Measurements from ENCODE around the gene KRTAP11-1. TPM values are rescaled to one million over a fixed set of nuclear protein-coding genes. Genes with fewer than 3 reads are reported as not detected.

Gene KRTAP11-1
- total RNA-seq, 1 experiment from 2014 or later, result not detected

DNA sequence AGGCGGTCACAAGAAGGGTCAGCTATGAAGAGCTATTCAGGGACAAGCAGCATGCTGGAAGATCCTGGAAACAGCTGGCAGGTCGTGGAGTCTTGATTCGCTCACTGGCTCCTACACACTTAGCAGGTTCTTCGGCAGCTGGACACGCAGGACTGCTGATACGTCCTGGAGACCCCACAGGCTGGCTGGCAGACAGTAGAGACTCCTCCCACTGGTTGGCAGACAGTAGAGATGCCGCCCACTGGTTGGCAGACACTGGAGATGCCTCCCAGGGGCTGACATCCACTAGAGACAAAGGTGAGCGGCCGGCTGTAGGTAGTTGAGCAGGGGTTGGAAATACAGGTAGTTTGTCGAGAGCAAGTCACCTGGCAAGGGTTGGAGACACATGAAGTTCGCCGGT lies 466 bp downstream of the KRTAP11-1 start:
- Histone ChIP-seq H3K9me2 (ENCODE audit: insufficient read depth) (no peaks in the 10 kb centered on the region), H3K27ac (no peak overlapping the region), H3K79me2 (ENCODE audit: low read depth) (no peaks in the 10 kb centered on the region), H3K36me3 (ENCODE audit: low read depth) (no peaks in the 10 kb centered on the region), H3K9me3 (ENCODE audit: insufficient read depth, low read depth) (no peaks in the 10 kb centered on the region), H2AFZ (no peak overlapping the region), H3K4me1 (replicated peaks; ENCODE audit: insufficient read depth) (no peaks in the 10 kb centered on the region), H4K20me1 (ENCODE audit: insufficient read depth) (no peaks in the 10 kb centered on the region), H3K4me2 (no peak overlapping the region), H3F3A (ENCODE audit: insufficient read depth, low read depth) (no peaks in the 10 kb centered on the region), H3K27me3 (ENCODE audit: insufficient read depth, low read depth) (0 out of 2 replicates have a peak, but pooled peaks cover 3% of the 10 kb centered on the region), H3K4me3 (no peak overlapping the region)
- CTCF ChIA-PET, result no interaction called here
- intact Hi-C loops (cut with micrococcal nuclease; ENCODE audit: unreplicated experiment), result no loop called here
- TF ChIP-seq, protein P1, sequence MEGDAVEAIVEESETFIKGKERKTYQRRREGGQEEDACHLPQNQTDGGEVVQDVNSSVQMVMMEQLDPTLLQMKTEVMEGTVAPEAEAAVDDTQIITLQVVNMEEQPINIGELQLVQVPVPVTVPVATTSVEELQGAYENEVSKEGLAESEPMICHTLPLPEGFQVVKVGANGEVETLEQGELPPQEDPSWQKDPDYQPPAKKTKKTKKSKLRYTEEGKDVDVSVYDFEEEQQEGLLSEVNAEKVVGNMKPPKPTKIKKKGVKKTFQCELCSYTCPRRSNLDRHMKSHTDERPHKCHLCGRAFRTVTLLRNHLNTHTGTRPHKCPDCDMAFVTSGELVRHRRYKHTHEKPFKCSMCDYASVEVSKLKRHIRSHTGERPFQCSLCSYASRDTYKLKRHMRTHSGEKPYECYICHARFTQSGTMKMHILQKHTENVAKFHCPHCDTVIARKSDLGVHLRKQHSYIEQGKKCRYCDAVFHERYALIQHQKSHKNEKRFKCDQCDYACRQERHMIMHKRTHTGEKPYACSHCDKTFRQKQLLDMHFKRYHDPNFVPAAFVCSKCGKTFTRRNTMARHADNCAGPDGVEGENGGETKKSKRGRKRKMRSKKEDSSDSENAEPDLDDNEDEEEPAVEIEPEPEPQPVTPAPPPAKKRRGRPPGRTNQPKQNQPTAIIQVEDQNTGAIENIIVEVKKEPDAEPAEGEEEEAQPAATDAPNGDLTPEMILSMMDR (conservative IDR thresholded peaks at IDR 0.05), result no peak
- TF ChIP-seq EZH2 (IDR thresholded peaks at IDR 0.05; ENCODE audit: low read depth), result no peak
- POLR2A ChIA-PET (ENCODE audit: unreplicated experiment), result no interaction called here
- DNase-seq, result no peak
- no TSS peak for BruUV-seq (replicated peaks)

DNA sequence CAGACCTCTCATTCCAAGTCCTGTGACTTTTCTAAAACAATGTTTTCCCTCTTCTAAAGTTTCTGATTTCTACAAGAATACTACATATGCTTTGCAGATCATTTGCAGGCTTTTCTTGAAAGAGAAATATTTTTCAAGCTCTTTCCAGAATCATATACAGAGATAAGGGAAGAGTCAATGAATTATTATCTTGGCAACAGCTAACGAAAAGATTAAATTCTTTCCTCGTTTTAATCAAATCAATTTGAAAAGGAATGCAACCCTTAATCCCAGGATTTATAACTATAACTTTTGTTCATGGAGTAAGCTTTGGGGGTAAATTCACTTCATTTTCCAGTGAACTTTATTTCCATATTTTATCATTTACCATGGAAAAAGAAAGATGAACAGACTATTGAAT lies 6.9 kb downstream of the KRTAP11-1 start:
- no peak overlapping the region for H3K27ac ChIP-seq
- no peaks in the 10 kb centered on the region for H3K9me3 ChIP-seq (ENCODE audit: insufficient read depth, low read depth)
- intact Hi-C loops (cut with micrococcal nuclease; ENCODE audit: unreplicated experiment), result no loop called here
- no peak overlapping the region for H3K4me3 ChIP-seq
- no peak overlapping the region for H3K4me2 ChIP-seq
- DNase-seq, result no peak
- TF ChIP-seq, protein P1 (conservative IDR thresholded peaks at IDR 0.05), result no peak
- no peak for TF ChIP-seq EZH2 (IDR thresholded peaks at IDR 0.05; ENCODE audit: low read depth)
- ChIA-PET POLR2A (ENCODE audit: unreplicated experiment) (no interaction called here), CTCF (no interaction called here)
- no peaks in the 10 kb centered on the region for H3K36me3 ChIP-seq (ENCODE audit: low read depth)
- BruUV-seq (replicated peaks), result no TSS peak
- H3K9me2 ChIP-seq (ENCODE audit: insufficient read depth), result no peaks in the 10 kb centered on the region
- H2AFZ ChIP-seq, result no peak overlapping the region
- H3K4me1 ChIP-seq (replicated peaks; ENCODE audit: insufficient read depth), result no peaks in the 10 kb centered on the region
- H3K27me3 ChIP-seq (ENCODE audit: insufficient read depth, low read depth), result 0 out of 2 replicates have a peak, but pooled peaks cover 3% of the 10 kb centered on the region
- H4K20me1 ChIP-seq (ENCODE audit: insufficient read depth), result no peaks in the 10 kb centered on the region
- H3K79me2 ChIP-seq (ENCODE audit: low read depth), result no peaks in the 10 kb centered on the region
- H3F3A ChIP-seq (ENCODE audit: insufficient read depth, low read depth), result no peaks in the 10 kb centered on the region

DNA sequence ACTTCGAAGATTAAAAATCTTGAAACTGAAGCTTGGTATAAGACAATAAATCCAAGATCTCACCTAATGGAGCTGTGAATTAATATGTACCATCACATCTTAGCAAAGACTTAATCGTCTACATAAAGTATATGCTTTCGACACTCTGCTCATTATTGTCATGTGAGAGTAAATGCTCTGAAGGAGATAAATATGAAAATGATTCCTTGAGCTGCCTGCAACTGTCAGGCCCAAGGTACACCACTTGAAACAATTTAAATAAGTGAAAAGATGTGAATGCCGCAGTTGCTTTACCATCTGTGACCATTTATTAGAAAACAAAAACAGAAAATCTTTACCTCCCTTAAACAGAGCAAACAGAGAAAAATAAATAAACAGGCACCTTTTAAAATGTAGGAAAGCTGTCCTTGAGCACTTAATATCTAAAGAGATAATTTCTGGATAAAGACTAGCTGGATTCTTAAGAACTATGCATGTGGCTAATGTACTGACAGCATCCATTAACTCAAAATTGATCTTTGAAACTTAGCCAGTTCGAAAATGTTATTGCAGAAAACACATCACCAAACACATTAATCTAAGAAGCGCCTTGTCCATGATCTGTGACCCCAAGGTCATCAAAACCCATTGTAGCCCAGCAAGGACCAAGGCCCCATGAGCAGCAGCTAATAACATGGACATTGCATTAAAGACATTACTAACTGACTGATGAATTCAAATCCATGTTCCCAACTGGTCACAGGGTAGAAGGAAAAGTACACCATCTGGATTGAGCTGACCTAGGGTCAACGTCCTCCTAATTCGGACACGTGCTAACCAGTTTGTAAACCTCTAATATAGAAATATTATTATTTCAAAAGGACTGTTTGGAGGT lies 33.5 kb downstream of the KRTAP11-1 start:
- Histone ChIP-seq H3K36me3 (ENCODE audit: low read depth) (no peaks in the 10 kb centered on the region), H3K9me2 (ENCODE audit: insufficient read depth) (no peaks in the 10 kb centered on the region), H4K20me1 (ENCODE audit: insufficient read depth) (no peaks in the 10 kb centered on the region), H3K4me2 (no peak overlapping the region), H3K27ac (no peak overlapping the region), H3K4me1 (replicated peaks; ENCODE audit: insufficient read depth) (no peaks in the 10 kb centered on the region), H3K79me2 (ENCODE audit: low read depth) (no peaks in the 10 kb centered on the region), H2AFZ (no peak overlapping the region), H3K9me3 (ENCODE audit: insufficient read depth, low read depth) (no peaks in the 10 kb centered on the region), H3F3A (ENCODE audit: insufficient read depth, low read depth) (no peaks in the 10 kb centered on the region), H3K27me3 (ENCODE audit: insufficient read depth, low read depth) (no peaks in the 10 kb centered on the region), H3K4me3 (no peak overlapping the region)
- intact Hi-C loops (cut with micrococcal nuclease; ENCODE audit: unreplicated experiment), result no loop called here
- DNase-seq, result no peak
- TF ChIP-seq, protein P1 (conservative IDR thresholded peaks at IDR 0.05), result no peak
- no peak for TF ChIP-seq EZH2 (IDR thresholded peaks at IDR 0.05; ENCODE audit: low read depth)
- BruUV-seq (replicated peaks), result no TSS peak
- CTCF ChIA-PET, result no interaction called here
- POLR2A ChIA-PET (ENCODE audit: unreplicated experiment), result no interaction called here
